HEK293 (cell line): ENCODE results near the gene RANGRF.

Experiments used
- ATF2 ChIP-seq: fragments of 450-650 bp; formaldehyde crosslinking; IDR thresholded peaks from 2 replicates; pipeline ENCODE4 v1.5.1; 2016; ENCODE audit warnings: missing biosample characterization, missing genetic modification characterization, low read depth
- BCL11B ChIP-seq: fragments of 450-650 bp; formaldehyde crosslinking; IDR thresholded peaks from 2 replicates; pipeline ENCODE4 v1.5.1; 2016; ENCODE audit warnings: low read depth, missing biosample characterization, missing genetic modification characterization
- GLI2 ChIP-seq: fragments of 450-650 bp; formaldehyde crosslinking; IDR thresholded peaks from 2 replicates; pipeline ENCODE4; 2017; ENCODE audit warnings: missing biosample characterization, missing genetic modification characterization, low read depth, borderline replicate concordance
- HOXA7 ChIP-seq: sonication (generic); formaldehyde crosslinking; IDR thresholded peaks from 2 replicates; pipeline ENCODE4 v1.8.1; 2022; ENCODE audit warnings: missing genetic modification reagents, borderline replicate concordance
- KLF7 ChIP-seq: fragments of 450-650 bp; formaldehyde crosslinking; IDR thresholded peaks from 2 replicates; pipeline ENCODE4 v1.5.1; 2016; ENCODE audit warnings: missing biosample characterization, missing genetic modification characterization, borderline replicate concordance
- OSR2 ChIP-seq: fragments of 450-650 bp; formaldehyde crosslinking; IDR thresholded peaks from 2 replicates; pipeline ENCODE4 v1.5.1; 2016; ENCODE audit warnings: missing biosample characterization, missing genetic modification characterization
- PBX3 ChIP-seq: sonication (generic); formaldehyde crosslinking; IDR thresholded peaks from 2 replicates; pipeline ENCODE4 v1.8.1; 2022; ENCODE audit warnings: mild to moderate bottlenecking, moderate library complexity, missing genetic modification reagents
- PRDM6 ChIP-seq: fragments of 450-650 bp; formaldehyde crosslinking; IDR thresholded peaks from 2 replicates; pipeline ENCODE4 v1.5.1; 2017; ENCODE audit warnings: missing biosample characterization, missing genetic modification characterization
- REPIN1 ChIP-seq: fragments of 450-650 bp; formaldehyde crosslinking; IDR thresholded peaks from 2 replicates; pipeline ENCODE4 v1.5.1; 2017; ENCODE audit warnings: missing biosample characterization, missing genetic modification characterization, low read depth
- REST ChIP-seq: fragments of 450-650 bp; formaldehyde crosslinking; IDR thresholded peaks from 2 replicates; pipeline ENCODE4 v1.5.1; 2016; ENCODE audit warnings: missing biosample characterization, missing genetic modification characterization
- SP7 ChIP-seq: fragments of 450-650 bp; formaldehyde crosslinking; IDR thresholded peaks from 2 replicates; pipeline ENCODE4 v1.5.1; 2016; ENCODE audit warnings: missing biosample characterization, missing genetic modification characterization
- ZBTB11 ChIP-seq: fragments of 450-650 bp; formaldehyde crosslinking; conservative IDR thresholded peaks from 2 replicates; pipeline ENCODE4 v1.5.1; 2016; ENCODE audit warnings: low read depth, missing biosample characterization, missing genetic modification characterization
- ZBTB6 ChIP-seq: fragments of 450-650 bp; formaldehyde crosslinking; IDR thresholded peaks from 2 replicates; pipeline ENCODE4 v1.5.1; 2017; ENCODE audit warnings: missing biosample characterization, missing genetic modification characterization
- ZFHX2 ChIP-seq: fragments of 450-650 bp; formaldehyde crosslinking; conservative IDR thresholded peaks from 2 replicates; pipeline ENCODE4 v1.5.1; 2016; ENCODE audit warnings: missing biosample characterization, missing genetic modification characterization
- ZIC2 ChIP-seq: fragments of 450-650 bp; formaldehyde crosslinking; IDR thresholded peaks from 2 replicates; pipeline ENCODE4 v1.5.1; 2016; ENCODE audit warnings: missing biosample characterization, missing genetic modification characterization
- ZNF214 ChIP-seq: fragments of 450-650 bp; formaldehyde crosslinking; IDR thresholded peaks from 2 replicates; pipeline ENCODE4 v1.5.1; 2017; ENCODE audit warnings: missing biosample characterization, mild to moderate bottlenecking, missing genetic modification characterization, borderline replicate concordance
- ZNF23 ChIP-seq: fragments of 450-650 bp; formaldehyde crosslinking; IDR thresholded peaks from 2 replicates; pipeline ENCODE4 v1.5.1; 2016; ENCODE audit warnings: missing biosample characterization, missing genetic modification characterization, borderline replicate concordance
- ZNF280C ChIP-seq: fragments of 450-650 bp; formaldehyde crosslinking; IDR thresholded peaks from 2 replicates; pipeline ENCODE4 v1.5.1; 2016; ENCODE audit warnings: missing biosample characterization, missing genetic modification characterization
- ZNF354C ChIP-seq: fragments of 450-650 bp; formaldehyde crosslinking; IDR thresholded peaks from 2 replicates; pipeline ENCODE4 v1.5.1; 2016; ENCODE audit warnings: missing biosample characterization, missing genetic modification characterization, low read depth, borderline replicate concordance
- ZNF366 ChIP-seq: fragments of 450-650 bp; formaldehyde crosslinking; conservative IDR thresholded peaks from 2 replicates; pipeline ENCODE4 v1.5.1; 2016; ENCODE audit warnings: missing biosample characterization, missing genetic modification characterization
- ZNF580 ChIP-seq: fragments of 450-650 bp; formaldehyde crosslinking; IDR thresholded peaks from 2 replicates; pipeline ENCODE4 v1.5.1; 2016; ENCODE audit warnings: missing biosample characterization, missing genetic modification characterization
- ZNF660 ChIP-seq: fragments of 450-650 bp; IDR thresholded peaks from 2 replicates; pipeline ENCODE4 v1.5.1; 2018; ENCODE audit warnings: missing biosample characterization, mild to moderate bottlenecking, missing genetic modification characterization

RANGRF gene

GRCh38 chr17:8288336-8289102 lies at the start of gene RANGRF (continued):
- TF ChIP-seq ZNF280C (tag by site-specific recombination): no peak
- TF ChIP-seq REST: no peak
- TF ChIP-seq ZNF23 (tag by site-specific recombination): no peak
- peak; percentile 31; the same call in 1 of the 2 replicates for TF ChIP-seq KLF7 (tag by site-specific recombination)
- no peak for TF ChIP-seq ZNF580 (tag by site-specific recombination)
- TF ChIP-seq ZFHX2 (tag by site-specific recombination): peak; percentile 63
- TF ChIP-seq ZNF354C (tag by site-specific recombination): no peak
- TF ChIP-seq ATF2 (tag by site-specific recombination): no peak
- TF ChIP-seq ZNF366 (tag by site-specific recombination): no peak
- TF ChIP-seq REPIN1: peak; percentile 66; the same call in 1 of the 2 replicates
- peak; percentile 55; the same call in 1 of the 2 replicates for TF ChIP-seq PBX3 (CRISPR knock-in tag)
- TF ChIP-seq ZNF214 (tag by site-specific recombination): no peak
- TF ChIP-seq BCL11B (tag by site-specific recombination): no peak
- TF ChIP-seq HOXA7 (CRISPR knock-in tag): no peak
- peak; percentile 81 for TF ChIP-seq SP7
- TF ChIP-seq ZNF660 (tag by site-specific recombination): peak; percentile 8; the same call in 1 of the 2 replicates
- TF ChIP-seq OSR2 (tag by site-specific recombination): peak; percentile 83
- TF ChIP-seq ZBTB11: peak; percentile 57
- TF ChIP-seq GLI2 (tag by site-specific recombination): no peak
- no peak; the same call in 1 of the 2 replicates for TF ChIP-seq PRDM6
- TF ChIP-seq ZIC2 (tag by site-specific recombination): peak; percentile 87
- peak; percentile 86 for TF ChIP-seq ZBTB6 (tag by site-specific recombination)
